ENCODE data around the gene DNAH6.
"Not testable (repeated sequence)": the region's sequence is repeated elsewhere in the genome, so short reads cannot be mapped to it uniquely, and the experiment has no call there.

- TF ChIP-seq CTCF, POLR2A (IDR thresholded peaks at IDR 0.05): not testable (repeated sequence)
Measured at GRCh38 chr2:84773562-84773961, 257.3 kb downstream of the DNAH6 start.

Measured in esophagus squamous epithelium (tissue), 4 donors.